IPS DF 6.9 (cell line): ENCODE results near the gene FHDC1.

Experiments
- DNase-seq: peaks from one replicate; pipeline ENCODE4 v3.0.0-alpha.2; 2013; ENCODE audit warnings: low read depth, low spot score
- H3K27ac ChIP-seq: one replicate; pipeline ENCODE4 v1.5.1; 2013; ENCODE audit warnings: low read length, control low read depth
- H3K27me3 ChIP-seq: 2 replicates; pipeline ENCODE4 v1.6.1; 2013; ENCODE audit warnings: mild to moderate bottlenecking, low read length; ENCODE audit not compliant: control insufficient read depth, insufficient read depth
- H3K36me3 ChIP-seq: 2 replicates; pipeline ENCODE4 v1.6.1; 2013; ENCODE audit warnings: low read length; ENCODE audit not compliant: control insufficient read depth, insufficient read depth
- H3K4me1 ChIP-seq: 2 replicates; pipeline ENCODE4 v1.6.1; 2013; ENCODE audit warnings: low read length; ENCODE audit not compliant: control insufficient read depth, insufficient read depth
- H3K4me3 ChIP-seq: 2 replicates; pipeline ENCODE4 v1.5.1; 2013; ENCODE audit warnings: mild to moderate bottlenecking, low read length
- H3K9me3 ChIP-seq: 2 replicates; pipeline ENCODE4 v1.6.1; 2013; ENCODE audit warnings: low read length, inconsistent platforms; ENCODE audit not compliant: control insufficient read depth, insufficient read depth
- WGBS: extraction: QIAGEN DNeasy Blood & Tissue Kit; methylation state at CpG from one replicate; pipeline ENCODE4 v1.1.7; 2013; ENCODE audit warnings: mixed read lengths, missing lambda C conversion rate; ENCODE audit not compliant: insufficient read length, insufficient coverage; 5-methylcytosine and 5-hydroxymethylcytosine counted together

The FHDC1 gene

GRCh38 chr4:153028535-153028934, 92.4 kb downstream of the FHDC1 start:
- Histone ChIP-seq H3K4me3 (no peak overlapping the region), H3K9me3 (no peaks in the 10 kb centered on the region), H3K27me3 (no peaks in the 10 kb centered on the region), H3K4me1 (no peaks in the 10 kb centered on the region; the same call in 1 of the 2 replicates), H3K27ac (no peak overlapping the region), H3K36me3 (no peaks in the 10 kb centered on the region)
- no CpG with 5 or more reads among the region's 1 CpG for WGBS
- DNase-seq: no peak
